Ovary (tissue), 9 donors: ENCODE data around the gene BRWD1. TPM values are rescaled to one million over a fixed set of nuclear protein-coding genes. Genes with fewer than 3 reads are reported as not detected.

Experiments
- DNase-seq, 5 donors: peaks; one replicate each; pipeline ENCODE4 v3.0.0-alpha.2; 2019 to 2020
- H3K27ac ChIP-seq, 2 donors: fragments of 200-600 bp; one replicate each; pipeline versions ENCODE4 v1.5.1 to v1.8.0; 2019 to 2022
- H3K27me3 ChIP-seq: fragments of 200-600 bp; one replicate; pipeline ENCODE4 v1.8.0; 2022
- H3K36me3 ChIP-seq: fragments of 200-600 bp; sonication (generic); one replicate; pipeline ENCODE4 v1.5.1; 2019
- H3K4me1 ChIP-seq: one replicate; pipeline ENCODE4 v1.8.1; 2013; ENCODE audit warnings: mild to moderate bottlenecking, moderate library complexity; ENCODE audit not compliant: insufficient read depth
- H3K4me3 ChIP-seq: fragments of 200-600 bp; sonication (generic); one replicate; pipeline ENCODE4 v1.5.1; 2017
- H3K9me3 ChIP-seq, 2 donors: fragments of 200-600 bp in 1 of 2; sonication (generic) in 1 of 2; one replicate each; pipeline versions ENCODE4 v1.5.1 to v1.8.1; 2013 to 2019; ENCODE audit warnings: mild to moderate bottlenecking in 1 of 2, moderate library complexity in 1 of 2
- EP300 ChIP-seq: sonication (generic); formaldehyde crosslinking; IDR thresholded peaks from one replicate; pipeline ENCODE4 v1.6.1; 2017; ENCODE audit warnings: antibody characterized with exemption
- POLR2A ChIP-seq: fragments of 450-650 bp; IDR thresholded peaks from one replicate; pipeline ENCODE4 v1.6.1; 2017; ENCODE audit warnings: antibody characterized with exemption, mild to moderate bottlenecking, moderate library complexity
- WGBS, 3 donors: extraction: QIAGEN DNeasy Blood & Tissue Kit in 1 of 3; methylation state at CpG; one replicate each; pipeline versions ENCODE4 v1.1.5 to v1.1.7; 2013 to 2017; 5-methylcytosine and 5-hydroxymethylcytosine counted together
- intact Hi-C, 4 donors: fragments of 100-400 bp; cut with DNase I; formaldehyde crosslinking; loops; one replicate each; pipeline versions ENCODE4 v1.11.0 to v1.15.1; 2022 to 2023
- polyA plus RNA-seq, 2 donors: library from polyadenylated mRNA; stranded (reverse); fragments of 200-250 nt in 1 of 2; fragments of 350-450 nt in 1 of 2; fragmentation: Illumina TruSeq in 1 of 2; extraction: RNeasy Lipid Tissue Mini Kit (QIAGEN cat#74804) in 1 of 2; gene quantifications; one replicate each; pipeline ENCODE4 v1.2.3, GENCODE V29; 2013 to 2014
- total RNA-seq, 7 donors: library from RNA; depleted of rRNA in 2 of 7; stranded (reverse); fragments of >200 nt in 2 of 7; fragmentation: NEBNext Ultra II Directional in 3 of 7; extraction: Animal tissue kit (Norgen Biotek cat#: 25700) in 3 of 7; gene quantifications; one replicate each; pipeline versions ENCODE4 v1.1.0 to v1.2.4, GENCODE V29; 2016 to 2023
- TF ChIP-seq, protein P1 (sequence below), 3 donors: fragments of 450-650 bp in 2 of 3; fragments of 200-600 bp in 1 of 3; IDR thresholded peaks; one replicate each; pipeline versions ENCODE4 v1.5.1 to v1.8.0; 2016 to 2022; ENCODE audit warnings: antibody characterized with exemption in 3 of 3, mild to moderate bottlenecking in 1 of 3
- donor health status: DM: no; HTN: no; CAD: no; lungs with moderate emphysema.
- donor health status: DM: no; HTN: no; CAD: no.
- donor health status: Bipolar disorder and iron deficiency.
- donor health status: DM: yes; HTN: yes; CAD: no.
- donor health status: DM: no; HTN: no; CAD: no.
- donor health status: DM: yes; HTN: yes; CAD: no.

BRWD1 gene
- total and polyA plus RNA-seq, 9 donors, result 15.7 to 73.0 (median 49.6) TPM

DNA sequence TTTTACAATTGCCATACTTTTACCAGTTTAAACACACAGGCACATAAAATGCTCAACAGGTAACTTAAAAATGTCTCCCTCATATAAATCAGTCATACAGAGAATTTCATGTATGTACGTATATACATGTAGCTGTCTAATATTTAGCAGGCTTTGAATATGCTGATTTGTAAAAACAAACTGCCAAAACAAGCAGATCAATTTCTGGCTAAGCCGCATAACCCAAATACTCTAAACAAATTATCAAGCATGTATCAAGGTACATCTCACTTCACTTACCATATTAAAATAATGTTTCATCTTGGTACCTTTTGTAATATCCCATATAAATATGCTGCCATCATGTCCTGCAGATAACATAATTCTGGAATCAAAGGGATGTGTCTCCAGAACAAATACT is 43.8 kb downstream of the BRWD1 start:
- Histone ChIP-seq H3K27me3 (no peaks in the 10 kb centered on the region), H3K9me3 (no peaks in the 10 kb centered on the region), H3K36me3 (no peaks in the 10 kb centered on the region), H3K4me1 (peaks cover 4% of the 10 kb centered on the region), H3K27ac (no peak overlapping the region), H3K4me3 (no peak overlapping the region)
- DNase-seq, result no peak
- TF ChIP-seq, protein P1, sequence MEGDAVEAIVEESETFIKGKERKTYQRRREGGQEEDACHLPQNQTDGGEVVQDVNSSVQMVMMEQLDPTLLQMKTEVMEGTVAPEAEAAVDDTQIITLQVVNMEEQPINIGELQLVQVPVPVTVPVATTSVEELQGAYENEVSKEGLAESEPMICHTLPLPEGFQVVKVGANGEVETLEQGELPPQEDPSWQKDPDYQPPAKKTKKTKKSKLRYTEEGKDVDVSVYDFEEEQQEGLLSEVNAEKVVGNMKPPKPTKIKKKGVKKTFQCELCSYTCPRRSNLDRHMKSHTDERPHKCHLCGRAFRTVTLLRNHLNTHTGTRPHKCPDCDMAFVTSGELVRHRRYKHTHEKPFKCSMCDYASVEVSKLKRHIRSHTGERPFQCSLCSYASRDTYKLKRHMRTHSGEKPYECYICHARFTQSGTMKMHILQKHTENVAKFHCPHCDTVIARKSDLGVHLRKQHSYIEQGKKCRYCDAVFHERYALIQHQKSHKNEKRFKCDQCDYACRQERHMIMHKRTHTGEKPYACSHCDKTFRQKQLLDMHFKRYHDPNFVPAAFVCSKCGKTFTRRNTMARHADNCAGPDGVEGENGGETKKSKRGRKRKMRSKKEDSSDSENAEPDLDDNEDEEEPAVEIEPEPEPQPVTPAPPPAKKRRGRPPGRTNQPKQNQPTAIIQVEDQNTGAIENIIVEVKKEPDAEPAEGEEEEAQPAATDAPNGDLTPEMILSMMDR (IDR thresholded peaks at IDR 0.05), result no peak
- no peak for TF ChIP-seq EP300
- 91 to 94% (median 94%) methylated on average over 2 of the region's 2 CpGs for WGBS, 3 donors
- intact Hi-C loops, result no loop called here

DNA sequence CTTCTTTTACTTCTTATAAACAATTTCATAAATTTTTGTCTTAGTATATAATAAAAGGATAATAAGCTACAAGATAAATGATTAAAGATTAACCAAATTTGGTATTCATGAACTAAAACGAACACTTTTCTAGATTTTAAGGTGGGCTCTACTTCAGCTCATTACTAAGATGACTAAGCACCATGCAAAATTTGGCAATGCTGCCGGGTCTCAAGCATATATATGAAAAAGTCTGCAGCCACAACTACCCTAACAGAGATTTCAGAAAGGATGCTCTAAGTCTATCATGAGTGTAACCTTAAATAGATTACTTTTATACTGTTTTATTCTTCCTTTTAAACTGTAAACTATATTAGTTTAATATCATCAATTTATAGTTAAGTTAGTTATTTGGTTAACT is 47.8 kb downstream of the BRWD1 start:
- H3K9me3 ChIP-seq, result no peaks in the 10 kb centered on the region
- no peaks in the 10 kb centered on the region for H3K27me3 ChIP-seq
- WGBS, 3 donors, result 36 to 43% (median 39%) methylated on average over 2 of the region's 2 CpGs
- no peaks in the 10 kb centered on the region for H3K36me3 ChIP-seq
- no peaks in the 10 kb centered on the region for H3K4me1 ChIP-seq
- H3K4me3 ChIP-seq, result no peak overlapping the region
- intact Hi-C loops, result no loop called here
- no peak overlapping the region for H3K27ac ChIP-seq
- TF ChIP-seq POLR2A, result no peak
- TF ChIP-seq, protein P1 (IDR thresholded peaks at IDR 0.05), result no peak
- TF ChIP-seq EP300, result no peak
- DNase-seq, result no peak

DNA sequence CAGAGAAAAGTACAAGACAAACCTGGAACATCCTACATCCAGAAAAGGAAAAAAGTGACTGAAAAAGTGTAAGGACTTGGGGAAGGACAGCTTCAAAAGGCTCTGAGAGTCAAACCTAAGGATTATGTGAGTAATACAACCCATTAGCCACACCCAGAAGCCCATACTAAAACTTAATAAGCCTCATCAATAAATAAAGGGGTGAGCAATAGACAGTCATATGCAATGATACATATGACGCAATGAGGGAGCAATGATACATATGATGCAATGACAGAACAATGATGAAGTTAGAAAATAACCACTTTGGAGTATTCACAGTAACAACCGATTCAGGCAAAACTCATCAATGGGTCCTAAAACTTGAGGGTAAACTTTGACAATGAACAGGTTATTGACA is 50.1 kb downstream of the BRWD1 start:
- no peaks in the 10 kb centered on the region for H3K36me3 ChIP-seq
- no peak for DNase-seq
- TF ChIP-seq EP300 (no peak), POLR2A (no peak)
- TF ChIP-seq, protein P1 (IDR thresholded peaks at IDR 0.05), result no peak
- no peak overlapping the region for H3K4me3 ChIP-seq
- no peaks in the 10 kb centered on the region for H3K9me3 ChIP-seq
- intact Hi-C loops, result no loop called here
- 97 to 99% (median 98%) methylated on average over 2 of the region's 2 CpGs for WGBS, 3 donors
- no peaks in the 10 kb centered on the region for H3K4me1 ChIP-seq
- no peaks in the 10 kb centered on the region for H3K27me3 ChIP-seq
- H3K27ac ChIP-seq, result no peak overlapping the region

DNA sequence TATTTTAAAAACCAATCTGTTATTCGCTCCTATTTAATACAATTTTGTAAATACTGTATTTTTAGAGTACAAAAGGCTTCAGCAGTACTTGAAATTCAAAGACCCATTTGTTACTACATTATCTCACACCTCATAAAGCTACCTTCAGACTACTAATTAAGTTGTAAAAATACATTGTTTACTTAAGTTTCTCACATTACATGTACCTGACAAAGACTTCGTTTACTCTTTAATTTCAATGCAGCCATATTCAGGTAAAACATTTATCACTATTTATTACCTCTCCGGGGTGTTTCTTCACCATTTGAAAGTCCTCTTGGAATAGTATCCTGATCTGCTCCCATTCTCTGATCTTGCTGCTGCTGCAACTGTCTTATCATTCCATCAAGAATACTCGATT is 55.2 kb downstream of the BRWD1 start:
- Histone ChIP-seq H3K27me3 (no peaks in the 10 kb centered on the region), H3K36me3 (no peaks in the 10 kb centered on the region), H3K9me3 (no peaks in the 10 kb centered on the region), H3K4me1 (no peaks in the 10 kb centered on the region), H3K27ac (no peak overlapping the region), H3K4me3 (no peak overlapping the region)
- TF ChIP-seq EP300, result no peak
- DNase-seq, result no peak
- intact Hi-C loops, result no loop called here
- WGBS, 3 donors, result 75 to 83% (median 77%) methylated on average over 4 of the region's 4 CpGs

DNA sequence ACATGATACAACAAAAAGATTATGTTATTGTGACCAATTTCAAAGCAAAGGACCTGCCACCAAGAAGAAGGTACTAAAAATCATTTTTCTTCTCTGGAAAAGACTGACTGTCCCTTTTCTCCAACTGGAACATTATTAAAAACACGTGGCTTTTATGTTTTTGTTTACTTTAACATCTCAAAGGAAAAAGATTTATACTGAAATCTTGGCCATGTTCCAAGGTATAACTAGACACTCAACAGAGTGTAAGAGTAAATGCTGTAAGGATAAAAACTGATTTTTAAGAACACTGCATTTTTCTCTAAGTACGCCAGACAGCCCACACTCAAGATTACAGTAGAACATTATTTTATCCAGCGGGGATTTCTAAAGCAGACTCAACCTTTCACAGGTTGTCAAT is 62.1 kb downstream of the BRWD1 start:
- H3K4me1 ChIP-seq, result peaks cover 1% of the 10 kb centered on the region
- no peak for DNase-seq
- 23 to 39% (median 24%) methylated on average over 3 of the region's 3 CpGs for WGBS, 3 donors
- H3K27ac ChIP-seq, result no peak overlapping the region
- intact Hi-C loops, result no loop called here
- no peaks in the 10 kb centered on the region for H3K27me3 ChIP-seq
- H3K36me3 ChIP-seq, result no peaks in the 10 kb centered on the region
- H3K4me3 ChIP-seq, result no peak overlapping the region
- TF ChIP-seq EP300 (no peak), POLR2A (no peak)
- TF ChIP-seq, protein P1 (IDR thresholded peaks at IDR 0.05), result no peak
- H3K9me3 ChIP-seq, result no peaks in the 10 kb centered on the region
